Panc1 (cell line): ENCODE results near the gene SSX2IP. TPM values are rescaled to one million over a fixed set of nuclear protein-coding genes. Genes with fewer than 3 reads are reported as not detected.
A peak's percentile ranks its signal among the peaks of the same experiment; 100 is the strongest.

ENCODE experiments used
- ATAC-seq: fragments of 200-7000 bp; cut with Tn5 transposase; 2 replicates; pipeline ENCODE4 v1.9.1; 2020; ENCODE audit warnings: mild to moderate bottlenecking, moderate library complexity
- BruUV-seq: library from RNA; stranded (reverse); fragments of 400-500 nt; replicated peaks from 2 replicates; lab custom pipeline; 2021; lab: Mats Ljungman, UMichigan
- CTCF ChIA-PET: fragments of 300-600 bp; sonication (Branson Sonifier 250); formaldehyde crosslinking; loops from one replicate; lab custom pipeline; 2022; ENCODE audit warnings: antibody characterized with exemption; lab: Charles Lee
- POLR2A ChIA-PET: fragments of 300-600 bp; sonication (Branson Sonifier 250); formaldehyde crosslinking; loops from one replicate; lab custom pipeline; 2022; ENCODE audit warnings: antibody characterized with exemption; lab: Charles Lee
- DNase-seq: peaks from one replicate; pipeline ENCODE4 v3.0.0-alpha.2; 2010; ENCODE audit warnings: low read depth, low spot score
- H3K27ac ChIP-seq: 2 replicates; pipeline ENCODE4 v1.5.1; 2011; ENCODE audit warnings: mild to moderate bottlenecking, low read length, inconsistent platforms
- H3K27me3 ChIP-seq: fragments of 200-500 bp; sonication (Bioruptor generic); 2 replicates; pipeline ENCODE4 v1.6.0; 2014; ENCODE audit warnings: low read length, inconsistent platforms; ENCODE audit not compliant: control insufficient read depth, insufficient read depth
- H3K36me3 ChIP-seq: fragments of 200-500 bp; sonication (Bioruptor generic); 2 replicates; pipeline ENCODE4 v1.5.1; 2014; ENCODE audit warnings: inconsistent platforms, mild to moderate bottlenecking, low read length, moderate library complexity; ENCODE audit not compliant: control insufficient read depth, insufficient read depth
- H3K4me1 ChIP-seq: 2 replicates; pipeline ENCODE4 v1.5.1; 2011; ENCODE audit warnings: inconsistent platforms, mild to moderate bottlenecking, low read length, moderate library complexity; ENCODE audit not compliant: control insufficient read depth, insufficient read depth
- H3K4me3 ChIP-seq, 2 experiments: 2 replicates each; pipeline ENCODE4 v1.5.1; 2011 to 2012; ENCODE audit warnings: low read depth in 2 of 2, low read length in 2 of 2, mild to moderate bottlenecking in 2 of 2, inconsistent platforms in 1 of 2, moderate library complexity in 1 of 2
- H3K9me3 ChIP-seq: fragments of 200-500 bp; sonication (Bioruptor generic); 2 replicates; pipeline ENCODE4 v1.5.1; 2014; ENCODE audit warnings: low read depth, mild to moderate bottlenecking, inconsistent platforms, low read length, moderate library complexity; ENCODE audit not compliant: control insufficient read depth, insufficient read depth
- CTCF ChIP-seq: fragments of 450-650 bp; IDR thresholded peaks from 2 replicates; pipeline ENCODE4 v1.5.1; 2017; ENCODE audit warnings: mild to moderate bottlenecking
- POLR2AphosphoS5 ChIP-seq: IDR thresholded peaks from 2 replicates; pipeline ENCODE4 v1.6.1; 2012; ENCODE audit warnings: mild to moderate bottlenecking, low read depth, low read length, moderate library complexity
- REST ChIP-seq, 2 experiments: IDR thresholded peaks; 2 replicates each; pipeline ENCODE4 v1.6.1; 2011 to 2012; ENCODE audit warnings: low read depth in 2 of 2, control low read depth in 1 of 2, low read length in 1 of 2, mild to moderate bottlenecking in 1 of 2, moderate library complexity in 1 of 2; ENCODE audit not compliant: insufficient read depth in 1 of 2
- SIN3A ChIP-seq: IDR thresholded peaks from 2 replicates; pipeline ENCODE4 v1.6.1; 2012; ENCODE audit warnings: low read depth, mild to moderate bottlenecking, low read length, moderate library complexity, borderline replicate concordance; ENCODE audit not compliant: insufficient read depth
- TCF7L2 ChIP-seq: IDR thresholded peaks from 2 replicates; pipeline ENCODE4 v1.6.1; 2011; ENCODE audit warnings: mild to moderate bottlenecking, low read depth, low read length, inconsistent platforms
- in situ Hi-C: cut with HindIII; loops from 2 replicates; pipeline ENCODE4 v1.10.0; 2016; ENCODE audit warnings: low sequenced_read_pairs, low pct_unique_long_range_greater_than_20kb
- intact Hi-C: fragments of 100-400 bp; cut with micrococcal nuclease; formaldehyde crosslinking; loops from one replicate; pipeline ENCODE4 v1.10.0; 2022; ENCODE audit not compliant: unreplicated experiment
- total RNA-seq: library from RNA; stranded (reverse); gene quantifications from one replicate; pipeline ENCODE4 v1.2.1, GENCODE V29; 2021; ENCODE audit not compliant: unreplicated experiment

SSX2IP gene
- total RNA-seq, 1 experiment from 2014 or later = 81.8 TPM

GRCh38 chr1:84688463-84689061 is 1.7 kb downstream of the SSX2IP start:
- no peak for DNase-seq
- Histone ChIP-seq H3K4me3 (peak overlapping the region; percentile 65 to 83; a peak in 3 of 4 replicates), H3K36me3 (no peaks in the 10 kb centered on the region), H3K27ac (peak overlapping the region; percentile 91), H3K4me1 (peaks cover 40% of the 10 kb centered on the region), H3K27me3 (no peaks in the 10 kb centered on the region), H3K9me3 (no peaks in the 10 kb centered on the region)
- no peak for ATAC-seq
- intact Hi-C loops = no loop called here
- CTCF ChIA-PET = interaction anchor here (1.2 to 1.3 kb wide), 2 partner anchors 65 to 68 kb away, joined by 4 read pairs; no protein-coding TSS in a partner anchor
- no peak for TF ChIP-seq SIN3A
- no peak for TF ChIP-seq POLR2AphosphoS5
- TF ChIP-seq CTCF = no peak
- no peak for TF ChIP-seq TCF7L2
- no peak for TF ChIP-seq REST (IDR thresholded peaks at IDR 0.05; ENCODE audit: insufficient read depth in 1 of 2, low read depth in 2 of 2, low read length in 1 of 2)
- in situ Hi-C loops = no loop called here
- no TSS peak for BruUV-seq
- POLR2A ChIA-PET = interaction anchor here (0.6 to 1.6 kb wide), 2 partner anchors 12 to 690 kb away, joined by 3 to 17 read pairs; no protein-coding TSS in a partner anchor

GRCh38 chr1:84687714-84688462 is 2.4 kb downstream of the SSX2IP start:
- no peaks in the 10 kb centered on the region for H3K9me3 ChIP-seq
- H3K4me1 ChIP-seq = peaks cover 40% of the 10 kb centered on the region
- POLR2A ChIA-PET = interaction anchor here (0.6 kb wide), 1 partner anchor 689 kb away, joined by 3 read pairs; no protein-coding TSS in a partner anchor
- no peak overlapping the region; a peak in 1 of 4 replicates for H3K4me3 ChIP-seq
- in situ Hi-C loops (no loop called here), intact Hi-C loops (no loop called here)
- H3K27me3 ChIP-seq = no peaks in the 10 kb centered on the region
- BruUV-seq = no TSS peak
- DNase-seq (no peak), ATAC-seq (no peak)
- TF ChIP-seq CTCF (no peak), TCF7L2 (no peak), POLR2AphosphoS5 (no peak), REST (IDR thresholded peaks at IDR 0.05; ENCODE audit: insufficient read depth in 1 of 2, low read depth in 2 of 2, low read length in 1 of 2) (no peak), SIN3A (no peak)
- no peaks in the 10 kb centered on the region for H3K36me3 ChIP-seq
- CTCF ChIA-PET = interaction anchor here (1.2 kb wide), 1 partner anchor 67 kb away, joined by 4 read pairs; no protein-coding TSS in a partner anchor
- peak overlapping the region; percentile 91; the same call in 1 of the 2 replicates for H3K27ac ChIP-seq
